NCI-H510A treated with DMSO at 0.1 percent for 48 hours (cell line): ENCODE results near the gene ENTR1.

ENCODE experiments used
- DNase-seq: peaks from one replicate; lab custom pipeline; 2025; lab: John Stamatoyannopoulos, UW

Gene ENTR1

DNA sequence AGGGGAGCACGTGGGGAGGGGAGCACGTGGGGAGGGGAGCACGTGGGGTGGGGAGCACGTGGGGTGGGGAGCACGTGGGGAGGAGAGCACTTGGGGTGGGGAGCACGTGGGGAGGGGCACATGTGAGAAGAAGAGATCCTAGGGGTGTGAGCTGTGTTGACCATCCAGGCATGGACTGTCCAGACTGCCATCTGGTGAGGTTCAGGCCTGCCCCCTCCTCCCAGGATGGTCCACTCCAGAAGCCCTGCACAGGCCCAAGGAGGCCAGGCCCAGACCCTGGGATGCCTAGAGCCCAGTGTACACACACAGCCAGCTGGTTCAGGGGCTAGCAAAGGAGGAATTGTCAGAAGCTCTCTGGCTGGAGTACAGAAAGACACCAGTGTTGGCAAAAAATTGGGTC, 12.8 kb downstream of the ENTR1 start:
- DNase-seq = no peak

DNA sequence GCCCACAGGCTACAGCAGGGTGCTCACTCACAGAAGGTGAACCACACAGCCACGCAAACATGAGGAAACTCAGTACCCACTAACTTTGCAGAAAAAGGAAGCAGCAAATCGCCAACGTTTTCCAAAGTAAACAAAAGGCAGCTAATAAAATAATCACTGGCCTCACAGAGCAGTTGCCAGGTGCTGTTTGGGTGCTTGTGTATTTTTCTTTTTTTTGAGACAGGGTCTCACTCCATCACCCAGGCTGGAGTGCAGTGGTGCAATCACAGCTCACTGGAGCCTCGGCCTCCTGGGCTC, 14.2 kb downstream of the ENTR1 start:
- no peak for DNase-seq

DNA sequence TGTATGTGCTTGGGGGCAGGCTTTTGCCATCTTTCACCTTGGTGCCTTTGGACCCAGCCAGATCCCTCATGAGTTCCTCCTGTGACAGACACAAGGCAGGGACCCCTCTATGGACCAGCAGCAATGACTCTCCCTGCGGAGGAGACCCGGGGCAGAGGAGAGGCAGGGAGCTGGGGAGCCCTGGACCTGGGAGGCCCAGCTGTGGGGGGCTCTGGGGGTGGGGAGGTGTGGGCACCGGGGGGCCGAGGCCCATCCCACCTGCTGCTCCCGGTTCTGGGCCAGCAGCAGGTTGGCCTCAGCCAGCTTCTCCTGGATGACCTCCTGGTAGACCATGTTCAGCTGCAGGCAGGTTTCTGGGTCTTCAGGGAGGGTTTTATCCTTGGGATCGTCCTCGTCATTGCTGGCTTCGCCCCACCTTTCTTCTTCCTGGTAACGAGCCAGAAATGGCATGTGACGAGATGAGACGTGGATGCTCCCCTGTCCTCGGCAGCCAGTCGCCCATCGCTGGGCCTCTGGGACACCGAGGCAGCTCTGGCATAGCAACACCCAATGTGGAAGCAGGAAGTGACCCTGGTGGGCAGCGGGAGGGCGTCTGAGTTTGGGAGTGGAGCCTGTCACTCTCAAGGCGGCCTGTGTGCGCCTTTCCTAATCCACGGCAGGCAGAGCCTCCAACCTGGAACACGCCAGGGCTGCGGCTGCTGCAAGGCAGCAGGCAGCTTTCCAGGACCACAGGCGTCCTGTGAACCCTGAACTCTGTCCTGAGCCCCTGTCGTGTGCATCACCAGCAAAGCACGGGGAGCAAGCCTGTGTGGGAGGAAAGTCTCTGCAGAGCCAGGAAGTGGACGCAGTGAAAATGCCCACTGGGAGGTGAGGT, 14.8 kb downstream of the ENTR1 start:
- no peak for DNase-seq

DNA sequence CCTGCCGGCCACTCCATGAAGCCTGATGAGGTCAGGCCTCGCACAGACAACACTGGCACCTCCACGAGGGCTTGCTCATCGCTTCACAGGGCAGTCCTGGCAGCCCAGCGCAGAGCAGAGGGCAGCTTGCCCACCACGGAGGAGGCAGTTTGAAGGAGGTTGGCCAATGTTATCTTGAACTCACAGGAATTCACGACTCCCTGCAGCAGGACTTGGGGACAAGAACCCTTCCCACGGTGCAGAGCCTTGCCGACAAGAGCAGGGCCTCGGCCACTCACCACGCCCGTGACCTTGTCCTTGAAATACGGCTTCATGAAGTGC, 15.4 kb downstream of the ENTR1 start:
- DNase-seq = no peak

DNA sequence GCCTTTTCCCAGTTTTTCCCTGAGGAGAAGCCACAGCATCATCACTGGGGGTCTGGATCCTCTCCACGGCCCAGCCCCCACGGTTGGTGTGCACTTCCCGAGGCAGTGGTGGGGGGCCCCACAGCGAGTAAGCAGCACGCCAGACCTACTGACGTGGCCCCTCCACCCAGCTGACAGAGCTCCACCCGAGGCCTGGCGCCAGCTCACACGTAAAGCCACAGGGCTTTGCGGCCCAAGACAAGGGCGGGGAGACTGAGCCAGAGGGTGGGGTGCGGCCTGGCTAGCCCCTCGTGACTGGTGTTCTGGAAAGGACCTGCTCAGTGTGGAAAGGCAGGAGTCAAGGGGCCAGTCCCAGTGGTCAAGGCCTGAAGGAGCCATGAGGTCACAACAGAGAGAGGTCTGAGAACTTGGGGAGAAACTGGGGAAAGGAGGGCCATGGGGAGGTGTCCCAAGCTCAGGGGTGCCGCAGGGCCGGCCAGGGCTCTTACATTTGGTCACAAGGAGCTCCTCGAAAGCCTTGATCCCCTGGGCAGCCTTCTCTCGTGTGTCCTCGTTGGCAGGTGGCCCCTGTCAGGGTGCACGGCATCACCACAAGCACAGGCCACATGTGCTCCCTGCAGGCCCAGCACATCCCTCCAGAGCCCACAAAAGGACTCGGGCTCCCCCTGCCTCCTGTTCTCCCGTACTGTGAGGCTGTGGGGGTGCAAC, 15.9 kb downstream of the ENTR1 start:
- no peak for DNase-seq

DNA sequence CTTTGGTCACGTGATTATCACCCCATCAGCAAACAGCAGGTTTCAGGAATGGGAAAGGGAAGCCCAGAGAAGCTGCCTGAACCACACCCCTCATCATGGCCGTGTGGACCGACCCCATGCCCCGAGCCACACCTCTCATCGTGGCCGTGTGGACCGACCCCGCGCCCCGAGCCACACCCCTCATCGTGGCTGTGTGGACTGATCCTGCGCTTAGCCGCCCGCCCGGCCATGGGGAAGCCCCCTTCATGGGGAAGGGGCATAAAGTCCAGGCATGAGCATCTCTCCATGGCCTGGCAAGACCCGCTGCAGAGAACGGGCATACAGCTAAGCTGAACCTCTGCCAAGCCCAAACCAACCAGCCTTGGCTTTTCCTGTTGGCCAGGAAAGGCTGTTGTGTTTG, 16.9 kb downstream of the ENTR1 start:
- DNase-seq = no peak

DNA sequence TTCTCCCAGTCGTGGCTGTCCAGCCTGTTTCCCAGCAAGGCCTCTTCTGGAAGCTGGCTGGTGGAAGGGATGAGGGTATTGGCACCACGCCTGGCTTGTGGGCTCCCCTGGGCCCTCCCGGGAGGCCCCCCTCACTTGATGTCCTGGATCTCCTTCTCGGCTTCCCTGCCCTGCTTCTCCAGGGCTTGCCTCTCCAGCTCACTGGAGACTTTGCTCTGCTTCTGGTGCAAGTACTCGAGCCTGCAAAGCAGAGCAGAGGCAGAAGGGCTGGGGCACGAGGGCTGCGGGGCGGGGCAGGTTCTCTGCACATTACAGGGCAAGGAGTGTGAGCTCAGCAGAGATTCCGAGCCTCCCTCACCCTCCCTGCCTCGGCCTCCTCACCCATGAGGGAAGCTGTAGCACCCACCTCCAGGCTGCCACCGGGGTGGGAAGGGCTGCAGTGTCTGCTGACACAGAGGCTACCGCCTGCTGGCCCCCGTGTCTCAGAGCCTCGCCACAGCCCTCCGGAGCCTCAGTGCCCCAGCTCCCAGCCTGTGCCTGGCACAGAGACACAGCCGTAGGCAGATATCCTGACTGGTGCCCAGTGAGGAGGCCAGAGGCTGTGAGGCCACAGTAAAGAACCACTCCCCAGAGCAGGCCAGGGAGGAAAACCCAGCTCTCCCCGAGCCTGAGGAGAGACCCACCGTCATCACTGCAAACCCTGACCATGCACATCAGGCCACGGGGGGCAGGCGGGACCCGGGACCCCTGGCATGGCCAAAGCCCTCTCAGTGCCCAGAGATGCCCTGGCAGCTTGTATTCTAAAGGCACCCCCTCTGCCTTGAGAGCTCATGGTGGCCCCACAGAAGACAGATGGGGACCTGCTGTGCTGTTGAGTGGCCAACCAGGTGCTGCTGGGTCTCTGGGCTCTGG, 17.6 kb downstream of the ENTR1 start:
- DNase-seq = no peak

DNA sequence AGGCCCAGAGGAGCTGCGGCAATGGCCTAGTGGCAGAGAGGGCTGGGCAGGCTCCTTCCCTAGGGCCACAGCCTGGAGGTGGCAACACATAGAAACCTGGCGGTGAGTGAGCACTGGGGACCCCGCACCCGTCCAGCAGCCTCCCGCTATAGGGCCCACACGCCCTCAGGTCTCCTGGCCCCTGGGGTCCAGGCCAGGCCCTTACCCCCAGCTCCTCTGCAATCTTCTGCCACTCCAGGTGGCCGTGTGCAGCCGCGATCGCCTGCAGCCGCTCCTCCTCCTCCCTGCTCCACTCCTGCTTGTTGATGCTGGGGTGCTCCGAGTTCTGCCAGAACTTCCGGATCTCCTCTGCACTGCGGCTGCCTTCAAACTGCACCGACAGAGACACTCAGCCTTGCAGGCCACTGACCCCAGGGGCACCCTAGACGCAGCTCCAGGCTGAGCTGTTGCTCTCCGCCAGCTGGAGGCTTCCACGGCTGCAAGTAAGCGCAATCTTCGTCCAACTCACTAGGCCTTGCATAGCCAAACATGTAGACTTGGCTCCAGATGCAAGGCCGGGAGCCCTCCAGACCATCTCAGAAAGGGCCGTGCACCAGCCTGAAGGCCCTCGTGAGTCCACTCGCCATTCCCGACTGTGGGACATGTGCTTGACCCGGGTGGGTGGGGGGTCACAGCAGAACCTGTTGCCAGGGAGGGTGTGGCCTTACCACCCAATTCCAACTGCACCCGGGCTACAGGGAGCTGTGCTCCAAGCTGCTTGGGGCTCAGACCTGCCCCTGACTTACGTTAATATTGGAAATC, 18.5 kb downstream of the ENTR1 start:
- no peak for DNase-seq

DNA sequence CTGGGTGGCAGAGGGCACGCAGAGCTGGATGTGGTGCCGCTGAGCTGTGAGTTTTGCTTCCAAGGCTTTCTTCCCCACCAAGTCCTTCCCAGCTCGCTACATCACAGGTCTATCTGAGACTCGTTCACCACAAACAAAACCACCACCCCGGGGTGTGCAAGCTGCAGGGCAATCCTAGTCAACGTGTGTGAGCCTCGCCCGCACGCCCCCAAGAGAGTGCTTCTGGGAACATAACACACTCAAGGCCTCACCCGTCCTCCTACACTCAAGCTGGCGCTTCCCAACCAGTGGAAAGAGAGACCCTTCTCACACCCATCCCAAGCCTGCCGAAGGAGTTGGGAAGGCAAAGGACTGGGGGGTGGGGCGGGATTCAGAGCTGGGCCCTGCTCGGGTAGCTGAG, 21.0 kb downstream of the ENTR1 start:
- no peak for DNase-seq

DNA sequence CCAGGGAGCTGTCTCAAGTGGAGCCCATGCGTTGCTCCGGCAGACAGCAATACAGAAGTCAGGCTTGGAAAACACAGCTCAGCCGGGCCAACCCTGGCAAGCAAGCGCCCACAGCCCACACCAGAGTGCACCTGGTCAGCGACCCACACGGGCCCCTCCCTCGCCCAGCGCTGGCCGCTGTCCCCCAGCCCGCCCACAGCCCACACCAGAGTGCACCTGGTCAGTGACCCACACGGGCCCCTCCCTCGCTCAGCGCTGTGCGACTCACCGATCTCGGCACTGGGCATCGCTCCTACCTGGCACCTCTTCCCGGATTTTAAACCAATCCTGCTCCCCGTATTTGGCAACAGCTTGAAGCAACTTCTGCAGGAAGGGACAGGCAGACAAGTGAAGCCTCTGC, 23.2 kb downstream of the ENTR1 start:
- DNase-seq = no peak

DNA sequence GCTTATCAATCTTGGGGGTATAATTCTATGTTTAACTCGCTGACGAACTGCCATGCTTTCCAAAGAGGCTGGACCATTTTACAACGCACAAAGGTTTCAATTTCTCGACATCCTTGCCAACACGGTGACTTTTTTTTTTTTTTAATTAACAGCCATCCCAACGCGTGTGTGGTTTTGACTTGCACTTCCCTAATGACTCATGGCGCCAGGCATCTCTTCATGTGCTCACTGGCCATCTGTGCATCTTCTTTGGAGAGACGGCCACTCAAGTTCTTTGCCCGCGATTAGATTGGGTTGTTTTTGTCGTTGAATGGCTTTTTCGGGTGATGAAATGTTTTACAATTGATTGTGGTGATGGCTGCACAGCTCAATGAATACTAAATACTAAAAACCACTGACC, 24.4 kb downstream of the ENTR1 start:
- DNase-seq = no peak

DNA sequence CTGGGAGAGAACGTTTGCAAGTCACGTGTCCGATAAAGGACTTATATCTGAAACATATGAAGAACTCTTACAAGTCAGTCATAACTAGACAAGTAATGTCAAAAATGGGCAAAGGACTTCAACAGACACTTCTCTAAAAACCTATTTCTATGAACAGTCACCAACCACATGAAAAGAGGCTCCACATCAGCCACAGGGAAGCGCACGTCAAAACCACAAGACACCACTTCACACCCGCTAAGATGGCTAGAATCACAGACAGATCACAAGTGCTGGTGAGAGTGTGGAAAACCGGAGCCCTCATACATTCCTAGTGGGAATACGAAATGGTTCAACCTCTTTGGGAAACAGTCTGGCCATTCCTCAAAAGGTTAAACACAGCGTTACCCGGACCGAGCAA, 25.4 kb downstream of the ENTR1 start:
- DNase-seq = no peak

DNA sequence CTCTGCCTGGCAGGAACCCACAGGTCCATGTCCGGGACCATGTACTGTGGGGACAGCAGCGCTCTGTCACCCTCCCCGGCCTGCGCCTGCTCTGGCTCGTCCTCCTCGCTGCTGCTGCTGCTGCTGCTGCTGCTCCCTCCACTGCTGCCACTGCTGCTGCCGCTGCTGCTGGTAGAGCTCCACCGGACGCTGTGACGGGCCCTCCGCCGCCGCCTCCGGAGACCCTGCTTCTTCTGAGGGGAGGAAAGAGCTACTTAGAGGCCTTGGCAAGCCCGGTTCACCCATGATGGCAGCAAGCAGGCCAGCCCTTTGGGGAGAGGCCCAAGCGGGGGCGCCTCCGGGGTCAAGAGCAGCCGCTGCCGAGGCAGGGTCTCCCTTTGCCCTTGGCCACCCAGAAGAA, 27.0 kb downstream of the ENTR1 start:
- DNase-seq = no peak

DNA sequence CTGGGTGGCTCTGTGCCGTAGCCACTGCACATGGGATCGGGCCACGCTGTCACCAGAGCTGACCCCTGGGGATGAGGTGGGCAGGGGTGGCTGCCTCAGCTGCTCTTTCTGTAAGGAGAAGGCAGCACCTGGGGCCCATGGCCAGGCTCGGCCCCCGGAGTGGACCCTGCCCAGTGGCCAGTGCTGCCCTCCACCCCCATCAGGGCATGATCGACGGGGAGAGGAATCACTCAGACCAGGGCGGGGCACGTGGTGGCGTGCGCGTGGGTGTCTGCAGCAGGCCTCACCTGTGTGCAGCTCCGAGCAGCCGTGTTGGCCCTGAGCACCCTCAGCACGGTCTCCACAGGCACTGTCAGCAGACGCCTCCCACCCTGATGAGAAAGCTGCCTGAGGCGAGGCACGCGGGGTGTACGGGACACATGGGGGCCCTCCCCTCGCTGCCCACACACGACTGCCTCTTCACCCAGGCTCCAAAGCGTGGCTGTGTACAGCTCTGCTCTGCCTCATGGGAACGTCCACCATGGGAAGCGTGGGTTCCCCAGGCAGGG, 28.4 kb downstream of the ENTR1 start:
- no peak for DNase-seq

DNA sequence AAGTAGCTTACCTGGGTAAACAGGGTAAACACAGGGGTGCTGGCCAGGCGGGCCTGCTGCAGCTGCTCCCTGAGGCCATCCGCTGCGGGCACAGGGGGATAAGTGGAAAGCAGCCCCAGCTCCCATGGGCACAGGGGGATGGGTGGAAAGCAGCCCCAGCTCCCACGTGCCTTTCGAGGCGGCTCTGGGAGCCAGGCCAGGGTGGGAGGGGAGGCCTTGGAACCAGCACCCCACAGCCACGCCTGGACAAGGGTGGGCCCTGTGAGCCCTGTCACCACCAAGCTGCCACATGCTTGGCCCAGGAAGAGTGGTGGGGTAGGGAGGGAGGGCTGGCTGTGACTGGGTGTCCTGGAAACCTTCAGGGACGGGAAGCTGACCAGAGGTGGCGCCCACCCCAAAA, 29.1 kb downstream of the ENTR1 start:
- DNase-seq = no peak

DNA sequence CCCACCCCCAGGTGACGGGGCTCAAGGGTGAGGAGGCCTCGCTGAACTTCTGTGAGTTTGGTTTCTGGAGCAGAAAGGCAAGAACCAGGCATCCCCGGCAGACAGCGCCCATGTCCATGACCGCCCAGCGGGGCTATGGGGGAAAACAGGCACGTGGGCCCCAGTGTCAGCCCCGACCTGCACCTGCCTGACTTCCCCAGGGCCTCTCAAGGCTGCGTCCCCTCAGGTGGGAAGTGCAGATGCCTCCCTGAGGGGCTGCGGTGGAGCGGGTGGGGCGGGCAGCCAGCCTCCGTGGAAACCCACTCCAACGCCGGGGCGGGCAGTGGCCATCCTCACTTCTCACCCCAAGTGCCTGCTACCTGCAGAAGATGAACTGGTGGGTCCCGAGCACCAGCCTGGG, 30.0 kb downstream of the ENTR1 start:
- DNase-seq = no peak

DNA sequence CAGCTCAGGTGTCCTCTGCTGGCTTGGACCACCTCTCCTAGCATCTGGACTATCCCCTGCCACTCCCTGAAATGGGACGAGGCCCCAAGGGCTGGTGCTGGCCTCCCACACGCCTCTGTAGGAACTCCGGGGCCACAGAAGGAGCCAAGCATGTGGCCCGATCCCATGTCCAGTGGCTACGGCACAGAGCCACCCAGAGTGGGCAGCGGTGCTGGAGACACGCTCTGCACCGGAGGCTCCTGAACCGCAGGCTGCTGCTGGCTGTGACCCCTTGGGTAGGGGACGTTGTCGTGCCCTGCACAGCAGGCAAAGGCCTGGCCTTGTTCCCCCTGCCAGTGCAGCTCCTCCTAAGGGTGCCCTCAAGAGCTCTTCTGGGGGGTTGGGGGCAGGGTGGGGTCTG, 30.5 kb downstream of the ENTR1 start:
- DNase-seq = no peak

DNA sequence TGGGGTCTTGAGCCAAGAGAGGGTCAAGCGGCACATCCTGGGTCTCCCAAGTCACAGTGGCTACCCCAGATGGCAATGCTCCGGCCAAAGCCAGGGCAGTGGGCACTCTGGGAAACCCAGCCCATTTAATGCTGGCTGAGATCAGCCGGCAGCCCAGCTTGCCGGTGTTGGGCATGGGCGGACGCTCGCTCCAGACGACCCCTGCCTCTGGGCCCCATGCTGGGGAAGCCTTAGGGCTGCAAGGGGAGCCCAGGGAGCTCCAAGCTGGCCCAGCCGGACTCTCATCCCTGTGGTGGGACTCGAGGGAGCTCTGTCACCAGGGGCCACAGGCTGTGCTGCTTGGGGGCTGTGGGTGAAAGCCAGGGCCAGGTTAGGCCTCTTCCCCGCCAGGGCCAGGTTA, 31.0 kb downstream of the ENTR1 start:
- no peak for DNase-seq

DNA sequence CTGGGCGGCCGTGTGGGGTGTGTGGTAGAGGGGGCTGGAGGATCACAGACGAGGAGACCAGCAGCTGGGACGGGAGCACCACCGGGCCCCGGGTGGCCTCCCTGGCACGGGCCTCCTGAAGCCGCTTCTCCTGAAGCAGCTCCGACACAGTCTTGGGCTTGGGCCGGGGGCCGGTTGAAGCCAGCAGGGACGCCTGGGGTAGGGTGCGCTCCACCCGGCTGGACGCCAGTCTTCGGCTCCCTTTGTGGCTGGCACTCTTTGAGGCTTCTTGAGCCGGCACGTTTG, 31.5 kb downstream of the ENTR1 start:
- no peak for DNase-seq

DNA sequence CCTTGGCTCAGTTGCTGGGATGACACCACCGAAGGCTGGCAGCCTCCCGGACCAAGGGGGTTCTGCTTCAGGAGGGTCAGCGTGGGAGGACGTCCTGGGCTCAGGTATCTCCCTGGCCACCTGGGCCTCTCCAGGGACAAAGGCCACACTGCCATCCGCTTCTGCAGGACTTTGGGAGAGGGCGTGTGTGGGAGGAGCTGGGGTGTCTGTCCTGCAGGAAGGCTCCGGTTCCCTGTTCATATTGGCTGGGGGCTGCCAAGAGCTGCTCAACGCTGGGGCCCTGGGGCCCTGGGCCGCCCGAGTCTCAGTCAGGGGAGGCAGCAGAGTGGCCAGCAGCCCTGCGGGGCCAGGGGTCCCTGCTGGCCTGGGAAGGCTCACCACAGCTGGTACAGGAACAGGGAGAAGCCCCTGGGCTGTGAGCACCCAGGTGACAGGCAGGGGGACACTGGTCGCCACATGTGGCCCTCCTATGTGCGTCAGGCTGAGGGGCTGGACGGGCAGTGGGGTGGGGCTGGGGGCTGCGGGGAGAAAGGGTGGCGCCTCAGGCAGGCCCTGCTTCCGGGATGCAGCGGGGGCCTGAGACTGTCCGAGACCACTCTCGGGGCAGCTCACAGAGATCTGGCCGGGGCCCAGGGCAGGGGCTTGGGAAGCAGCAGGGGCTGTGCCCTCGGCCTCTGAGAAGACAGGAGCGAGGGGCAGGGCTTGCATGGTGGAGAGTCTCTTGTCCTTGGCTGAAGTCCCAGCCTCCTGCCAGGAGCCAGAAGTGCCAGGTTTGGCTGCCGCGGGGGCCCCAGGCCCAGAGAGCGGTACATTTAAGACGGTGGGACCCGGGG, 32.0 kb downstream of the ENTR1 start:
- DNase-seq = no peak
